CD4-positive, alpha-beta T cell treated with Interferon gamma for 1 hour (primary cell): Measurements from ENCODE around the gene FOXK1.
A peak's percentile ranks its signal among the peaks of the same experiment; 100 is the strongest.

Experiments
- DNase-seq: peaks from one replicate; pipeline ENCODE4 v3.0.0-alpha.2; 2020

The FOXK1 gene

GRCh38 chr7:4725014-4725849 lies 43.1 kb downstream of the FOXK1 start:
- peak; percentile 56 for DNase-seq

GRCh38 chr7:4725850-4726450 lies 43.9 kb downstream of the FOXK1 start:
- no peak for DNase-seq

GRCh38 chr7:4726566-4726965 lies 44.5 kb downstream of the FOXK1 start:
- no peak for DNase-seq

GRCh38 chr7:4727914-4728705 lies 46.0 kb downstream of the FOXK1 start:
- DNase-seq = no peak

GRCh38 chr7:4729266-4729665 lies 47.2 kb downstream of the FOXK1 start:
- no peak for DNase-seq

GRCh38 chr7:4730276-4730675 lies 48.2 kb downstream of the FOXK1 start:
- no peak for DNase-seq

GRCh38 chr7:4730971-4731370 lies 48.9 kb downstream of the FOXK1 start:
- no peak for DNase-seq

GRCh38 chr7:4731803-4732202 lies 49.7 kb downstream of the FOXK1 start:
- no peak for DNase-seq

GRCh38 chr7:4733936-4734528 lies 51.9 kb downstream of the FOXK1 start:
- no peak for DNase-seq

- DNase-seq = no peak
Measured at GRCh38 chr7:4734587-4735345, 52.7 kb downstream of the FOXK1 start.

GRCh38 chr7:4737300-4737699 lies 55.2 kb downstream of the FOXK1 start:
- no peak for DNase-seq

GRCh38 chr7:4738711-4739527 lies 56.8 kb downstream of the FOXK1 start:
- DNase-seq = peak; percentile 37

GRCh38 chr7:4739528-4739992 lies 57.5 kb downstream of the FOXK1 start:
- DNase-seq = peak; percentile 61

- DNase-seq = no peak
Measured at GRCh38 chr7:4740796-4741195, 58.7 kb downstream of the FOXK1 start.

- no peak for DNase-seq
Measured at GRCh38 chr7:4742051-4742573, 60.0 kb downstream of the FOXK1 start.

GRCh38 chr7:4742852-4743251 lies 60.8 kb downstream of the FOXK1 start:
- no peak for DNase-seq

- peak; percentile 69 for DNase-seq
Measured at GRCh38 chr7:4744391-4745264, 62.5 kb downstream of the FOXK1 start.

- no peak for DNase-seq
Measured at GRCh38 chr7:4745265-4745919, 63.3 kb downstream of the FOXK1 start.
